Activated CD8-positive, alpha-beta memory T cell treated with anti-CD3 and anti-CD28 coated beads, Interleukin-2, amount 50 U/mL, for 24 hours (primary cell): ENCODE results near the gene PHF5A.

Source experiments
- DNase-seq: peaks from one replicate; pipeline ENCODE4 v3.0.0-alpha.2; 2020; ENCODE audit errors: extremely low read depth

PHF5A gene

GRCh38 chr22:41468381-41469217, at the start of gene PHF5A, which contains the start of gene ACO2:
Gene PHF5A (minus strand): TSS chr22:41468692. CDS start chr22:41468653, 39 bp downstream.
Gene ACO2 (plus strand): TSS chr22:41469117. CDS start chr22:41469147, 30 bp downstream.
- DNase-seq = peak; percentile 98

- DNase-seq = no peak
Measured at GRCh38 chr22:41518048-41518347, 49.5 kb upstream of the PHF5A start.

- DNase-seq = no peak
Measured at GRCh38 chr22:41517172-41518047, 48.9 kb upstream of the PHF5A start.

GRCh38 chr22:41516462-41516861, 48.0 kb upstream of the PHF5A start:
- no peak for DNase-seq

- DNase-seq = no peak
Measured at GRCh38 chr22:41513391-41513790, 44.9 kb upstream of the PHF5A start.

GRCh38 chr22:41512421-41513194, 44.1 kb upstream of the PHF5A start:
- DNase-seq = no peak

- DNase-seq = no peak
Measured at GRCh38 chr22:41511521-41511968, 43.1 kb upstream of the PHF5A start.

GRCh38 chr22:41508770-41509170, 40.3 kb upstream of the PHF5A start:
- DNase-seq = no peak

GRCh38 chr22:41507330-41508063, 39.0 kb upstream of the PHF5A start:
- DNase-seq = no peak

GRCh38 chr22:41505511-41506220, 37.2 kb upstream of the PHF5A start:
- no peak for DNase-seq

GRCh38 chr22:41504816-41505215, 36.3 kb upstream of the PHF5A start:
- DNase-seq = no peak

- DNase-seq = no peak
Measured at GRCh38 chr22:41504397-41504796, 35.9 kb upstream of the PHF5A start.

- DNase-seq = no peak
Measured at GRCh38 chr22:41501209-41501608, 32.7 kb upstream of the PHF5A start.

- no peak for DNase-seq
Measured at GRCh38 chr22:41500303-41500702, 31.8 kb upstream of the PHF5A start.

- no peak for DNase-seq
Measured at GRCh38 chr22:41499624-41500280, 31.3 kb upstream of the PHF5A start.

GRCh38 chr22:41498303-41498835, 29.9 kb upstream of the PHF5A start:
- no peak for DNase-seq

GRCh38 chr22:41491374-41492100, 23.0 kb upstream of the PHF5A start:
- no peak for DNase-seq

- DNase-seq = no peak
Measured at GRCh38 chr22:41488596-41489385, 20.3 kb upstream of the PHF5A start.
